HCT116 (cell line): Measurements from ENCODE around the gene SHC4. TPM values are rescaled to one million over a fixed set of nuclear protein-coding genes. Genes with fewer than 3 reads are reported as not detected.

Experiments used
- ATAC-seq: fragments of 200-7000 bp; cut with Tn5 transposase; 2 replicates; pipeline ENCODE4 v1.9.1; 2020; ENCODE audit warnings: mild to moderate bottlenecking, moderate library complexity
- BruUV-seq: library from RNA; stranded (reverse); fragments of 400-500 nt; replicated peaks from 2 replicates; lab custom pipeline; 2021; lab: Mats Ljungman, UMichigan
- CTCF ChIA-PET: fragments of 300-600 bp; sonication (Branson Sonifier 250); formaldehyde crosslinking; loops from one replicate; lab custom pipeline; 2021; ENCODE audit warnings: antibody characterized with exemption; lab: Charles Lee
- POLR2A ChIA-PET: fragments of 300-600, 350-600 bp; sonication (Branson Sonifier 250); formaldehyde crosslinking; loops from one replicate; lab custom pipeline; 2021; ENCODE audit warnings: antibody characterized with exemption; lab: Charles Lee
- RAD21 ChIA-PET, 2 experiments: fragments of 300-600 bp; sonication (Branson Sonifier 250); formaldehyde crosslinking; loops; one replicate each; lab custom pipeline; 2023; ENCODE audit warnings: low total read pairs in 2 of 2; ENCODE audit not compliant: uncharacterized antibody in 2 of 2, unreplicated experiment in 2 of 2, low non-redundant PET in 1 of 2; lab: Charles Lee
- DNase-seq: peaks from one replicate; pipeline ENCODE4 v3.0.0-alpha.2; 2010; ENCODE audit warnings: low read depth, low spot score
- H2AFZ ChIP-seq: fragments of 200-600 bp; shearing (Covaris generic), sonication (generic); 2 replicates; pipeline ENCODE4 v1.6.1; 2017; ENCODE audit warnings: low read depth, mixed run types, mixed read lengths, antibody characterized with exemption, low read length; ENCODE audit not compliant: poor library complexity, severe bottlenecking
- H3K27ac ChIP-seq: 2 replicates; pipeline ENCODE4 v1.5.1; 2012; ENCODE audit warnings: low read depth, low read length
- H3K27me3 ChIP-seq: fragments of 200-600 bp; sonication (generic); 2 replicates; pipeline ENCODE4 v1.6.1; 2016; ENCODE audit warnings: mixed run types, low read length, mixed read lengths; ENCODE audit not compliant: insufficient read depth
- H3K36me3 ChIP-seq, 2 experiments: fragments of 200-500 bp in 1 of 2; fragments of 200-600 bp in 1 of 2; sonication (Bioruptor generic) in 1 of 2; sonication (generic) in 1 of 2; 2 replicates each; pipeline versions ENCODE4 v1.5.1 to v1.6.1; 2014 to 2016; ENCODE audit warnings: low read length in 2 of 2, inconsistent platforms in 1 of 2, mixed read lengths in 1 of 2, mixed run types in 1 of 2; ENCODE audit not compliant: insufficient read depth in 2 of 2, control insufficient read depth in 1 of 2
- H3K4me1 ChIP-seq, 2 experiments: fragments of 200-600 bp in 1 of 2; sonication (generic) in 1 of 2; 2 replicates each; pipeline versions ENCODE4 v1.5.1 to v1.6.1; 2012 to 2017; ENCODE audit warnings: low read length in 2 of 2, inconsistent platforms in 1 of 2, mild to moderate bottlenecking in 1 of 2, mixed read lengths in 1 of 2, mixed run types in 1 of 2, moderate library complexity in 1 of 2; ENCODE audit not compliant: insufficient read depth in 2 of 2, control insufficient read depth in 1 of 2
- H3K4me2 ChIP-seq: fragments of 200-600 bp; sonication (generic); 2 replicates; pipeline ENCODE4 v1.6.1; 2017; ENCODE audit warnings: mixed run types, low read length, mixed read lengths
- H3K4me3 ChIP-seq, 2 experiments: fragments of 200-600 bp in 1 of 2; sonication (generic) in 1 of 2; replicated peaks in 1 of 2; 2 replicates each; pipeline ENCODE4 v1.5.1; 2011 to 2016; ENCODE audit warnings: low read length in 2 of 2, control low read depth in 1 of 2, low read depth in 1 of 2, mild to moderate bottlenecking in 1 of 2, mixed read lengths in 1 of 2, mixed run types in 1 of 2
- H3K79me2 ChIP-seq: fragments of 200-600 bp; sonication (generic); 2 replicates; pipeline ENCODE4 v1.6.1; 2017; ENCODE audit warnings: mild to moderate bottlenecking, mixed run types, low read length, moderate library complexity, mixed read lengths; ENCODE audit not compliant: insufficient read depth
- H3K9ac ChIP-seq: fragments of 200-600 bp; sonication (generic); 2 replicates; pipeline ENCODE4 v1.6.1; 2016; ENCODE audit warnings: low read length, mixed read lengths
- H3K9me2 ChIP-seq: fragments of 200-600 bp; sonication (generic), shearing (Covaris generic); 2 replicates; pipeline ENCODE4 v1.6.1; 2017; ENCODE audit warnings: mixed run types, mild to moderate bottlenecking, moderate library complexity; ENCODE audit not compliant: insufficient read depth
- H3K9me3 ChIP-seq, 2 experiments: fragments of 200-500 bp in 1 of 2; fragments of 200-600 bp in 1 of 2; sonication (Bioruptor generic) in 1 of 2; sonication (generic) in 1 of 2; 2 replicates each; pipeline ENCODE4 v1.6.1; 2014 to 2017; ENCODE audit warnings: low read length in 2 of 2, mixed read lengths in 2 of 2, inconsistent platforms in 1 of 2, low read depth in 1 of 2, mild to moderate bottlenecking in 1 of 2, mixed run types in 1 of 2, moderate library complexity in 1 of 2; ENCODE audit not compliant: control insufficient read depth in 1 of 2, insufficient read depth in 1 of 2
- H4K20me1 ChIP-seq: fragments of 200-600 bp; sonication (generic), shearing (Covaris generic); 2 replicates; pipeline ENCODE4 v1.6.1; 2017; ENCODE audit warnings: mixed run types, mild to moderate bottlenecking, moderate library complexity; ENCODE audit not compliant: insufficient read depth
- CBX3 ChIP-seq: IDR thresholded peaks from 2 replicates; pipeline ENCODE4 v1.6.1; 2012; ENCODE audit warnings: low read depth
- CEBPB ChIP-seq: IDR thresholded peaks from 2 replicates; pipeline ENCODE4 v1.6.1; 2012; ENCODE audit warnings: low read depth
- CTCF ChIP-seq, 3 experiments: fragments of 200-600 bp in 1 of 3; sonication (generic) in 1 of 3; IDR thresholded peaks in 2 of 3; conservative IDR thresholded peaks in 1 of 3; 2 replicates each; pipeline ENCODE4 v1.5.1; 2012 to 2017; ENCODE audit warnings: low read depth in 2 of 3, low read length in 2 of 3, antibody characterized with exemption in 1 of 3, borderline replicate concordance in 1 of 3, control low read depth in 1 of 3, mild to moderate bottlenecking in 1 of 3, mixed read lengths in 1 of 3, mixed run types in 1 of 3, moderate library complexity in 1 of 3; ENCODE audit not compliant: insufficient read depth in 1 of 3
- FOSL1 ChIP-seq: IDR thresholded peaks from 2 replicates; pipeline ENCODE4 v1.6.1; 2012; ENCODE audit warnings: low read depth
- JUND ChIP-seq: IDR thresholded peaks from 2 replicates; pipeline ENCODE4 v1.6.1; 2012
- MAX ChIP-seq: IDR thresholded peaks from 2 replicates; pipeline ENCODE4 v1.6.1; 2012
- POLR2A ChIP-seq: IDR thresholded peaks from 2 replicates; pipeline ENCODE4 v1.7.0; 2011; ENCODE audit warnings: borderline replicate concordance; ENCODE audit not compliant: insufficient read depth, insufficient read length; ENCODE audit errors: extremely low read depth
- POLR2AphosphoS5 ChIP-seq: IDR thresholded peaks from 2 replicates; pipeline ENCODE4 v1.6.1; 2011; ENCODE audit warnings: mild to moderate bottlenecking, low read depth, low read length, moderate library complexity
- REST ChIP-seq: IDR thresholded peaks from 2 replicates; pipeline ENCODE4 v1.6.1; 2012; ENCODE audit warnings: low read depth
- SIN3A ChIP-seq: IDR thresholded peaks from 2 replicates; pipeline ENCODE4 v1.6.1; 2012; ENCODE audit warnings: low read depth
- SP1 ChIP-seq: IDR thresholded peaks from 2 replicates; pipeline ENCODE4 v1.6.1; 2012; ENCODE audit warnings: low read depth
- SRF ChIP-seq: IDR thresholded peaks from 2 replicates; pipeline ENCODE4 v1.6.1; 2012; ENCODE audit warnings: low read depth
- TCF7L2 ChIP-seq: IDR thresholded peaks from 2 replicates; pipeline ENCODE4 v1.7.0; 2011; ENCODE audit warnings: borderline replicate concordance, inconsistent platforms; ENCODE audit not compliant: insufficient read depth, insufficient read length; ENCODE audit errors: extremely low read depth
- YY1 ChIP-seq: IDR thresholded peaks from 2 replicates; pipeline ENCODE4 v1.6.1; 2011; ENCODE audit warnings: low read length, low read depth, moderate library complexity, mild to moderate bottlenecking; ENCODE audit not compliant: insufficient replicate concordance; ENCODE audit errors: extremely low read depth
- ZBTB33 ChIP-seq: IDR thresholded peaks from 2 replicates; pipeline ENCODE4 v1.6.1; 2011; ENCODE audit warnings: mild to moderate bottlenecking, low read length, moderate library complexity; ENCODE audit not compliant: insufficient replicate concordance; ENCODE audit errors: extremely low read depth
- ZFX ChIP-seq: fragments of 450-650 bp; IDR thresholded peaks from 2 replicates; pipeline ENCODE4 v1.6.1; 2017
- intact Hi-C: fragments of 100-400 bp; cut with micrococcal nuclease; formaldehyde crosslinking; loops from 2 replicates; pipeline ENCODE4 v1.10.0; 2022
- total RNA-seq: library from RNA; stranded (reverse); gene quantifications from one replicate; pipeline ENCODE4 v1.2.1, GENCODE V29; 2021; ENCODE audit not compliant: unreplicated experiment

Gene SHC4
- total RNA-seq, 1 experiment from 2014 or later: 0.44 TPM

GRCh38 chr15:48877630-48878595 is 85.8 kb downstream of the SHC4 start, which contains the start of gene EID1:
Gene EID1, plus strand, starts transcription at chr15:48878134. Its CDS starts 43 bp downstream, at chr15:48878177.
- RAD21 ChIA-PET: interaction anchor here in 1 of 2 experiments (0.7 to 1.1 kb wide), 2 partner anchors 88 to 1267 kb away, joined by 3 to 4 read pairs; no protein-coding TSS in a partner anchor
- intact Hi-C loops: no loop called here
- Histone ChIP-seq H4K20me1 (peaks cover 6% of the 10 kb centered on the region; the same call in 1 of the 2 replicates), H2AFZ (peak within 1 kb of the TSS; percentile 78), H3K36me3 (no peaks in the 10 kb centered on the region), H3K4me3 (peak within 1 kb of the TSS; percentile 91 to 97), H3K9me2 (no peaks in the 10 kb centered on the region), H3K27ac (peak within 1 kb of the TSS; percentile 69), H3K9me3 (no peaks in the 10 kb centered on the region), H3K27me3 (no peaks in the 10 kb centered on the region), H3K9ac (peak within 1 kb of the TSS; percentile 72), H3K79me2 (peaks cover 17% of the 10 kb centered on the region), H3K4me2 (peak within 1 kb of the TSS; percentile 78), H3K4me1 (peaks cover 3 to 11% of the 10 kb centered on the region in 2 experiments; a peak in 2 of 4 replicates)
- DNase-seq: peak; percentile 85
- CTCF ChIA-PET: interaction anchor here (1.1 to 2.2 kb wide), 5 partner anchors 16 to 98 kb away, joined by 3 to 14 read pairs (median 5); no protein-coding TSS in a partner anchor
- BruUV-seq: TSS peak; percentile 89
- POLR2A ChIA-PET: interaction anchor here (0.8 to 1.8 kb wide), 9 partner anchors 9 to 292 kb away, joined by 3 to 6 read pairs (median 3); partner anchors contain the start of genes CEP152, GALK2 and SHC4
- ATAC-seq: peak; percentile 96
- TF ChIP-seq CTCF (IDR thresholded peaks at IDR 0.05 in 2 of 3, conservative IDR thresholded peaks at IDR 0.05 in 1 of 3; ENCODE audit: borderline replicate concordance in 1 of 3, insufficient read depth in 1 of 3, low read depth in 2 of 3, low read length in 2 of 3) (no peak), JUND (no peak), ZBTB33 (no peak), POLR2AphosphoS5 (peak; percentile 97), FOSL1 (no peak), SP1 (0 out of 2 replicates have a peak, but pooled peaks have one; percentile 12), YY1 (peak; percentile 72), ZFX (peak; percentile 96), MAX (peak; percentile 75), CBX3 (peak; percentile 49; the same call in 1 of the 2 replicates), CEBPB (peak; percentile 97), REST (no peak), SIN3A (peak; percentile 80), SRF (peak; percentile 45; the same call in 1 of the 2 replicates), TCF7L2 (peak; percentile 34), POLR2A (peak; percentile 94)
